Putamen (tissue), 1 donor: ENCODE measurements around the gene MARS1.

ENCODE experiments used
- DNase-seq: peaks from one replicate; pipeline ENCODE4 v3.0.0-alpha.2; 2016; ENCODE audit warnings: low spot score

The MARS1 gene

DNA sequence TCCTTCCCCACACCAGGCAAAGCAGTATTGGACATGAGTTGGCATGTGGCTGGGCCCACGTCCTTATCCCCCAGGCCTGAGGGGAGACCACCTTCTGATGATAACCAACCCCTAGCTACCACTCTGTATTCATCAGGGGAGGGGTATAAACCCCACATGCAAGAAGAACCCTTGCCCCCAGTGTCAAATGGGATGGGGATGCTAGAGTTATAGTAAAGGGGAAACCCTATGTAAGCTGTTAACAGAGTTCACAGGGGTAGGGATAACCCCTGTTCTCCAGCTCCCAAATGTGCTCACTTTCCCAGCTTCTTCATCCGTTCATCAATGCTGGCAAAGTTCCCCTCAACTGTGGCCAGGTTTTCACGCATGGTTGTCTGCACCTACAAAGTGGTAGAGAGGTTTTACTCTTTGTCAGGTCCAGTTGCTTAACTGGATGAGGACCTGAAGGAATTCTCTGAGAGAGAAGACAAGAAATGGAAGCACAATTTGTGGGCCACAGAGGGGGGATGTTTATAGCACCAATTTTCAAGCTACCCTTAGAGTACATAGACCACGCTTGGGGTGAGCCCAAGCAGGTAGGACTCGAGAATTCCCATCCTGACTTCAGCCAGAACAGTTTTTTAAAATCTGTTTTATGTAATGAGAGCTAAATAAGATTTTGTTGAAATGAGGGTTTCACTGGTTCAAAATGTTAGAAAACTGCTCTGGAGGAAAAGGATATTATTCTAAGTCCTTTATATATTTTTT is 42.7 kb downstream of the MARS1 start:
- no peak for DNase-seq

DNA sequence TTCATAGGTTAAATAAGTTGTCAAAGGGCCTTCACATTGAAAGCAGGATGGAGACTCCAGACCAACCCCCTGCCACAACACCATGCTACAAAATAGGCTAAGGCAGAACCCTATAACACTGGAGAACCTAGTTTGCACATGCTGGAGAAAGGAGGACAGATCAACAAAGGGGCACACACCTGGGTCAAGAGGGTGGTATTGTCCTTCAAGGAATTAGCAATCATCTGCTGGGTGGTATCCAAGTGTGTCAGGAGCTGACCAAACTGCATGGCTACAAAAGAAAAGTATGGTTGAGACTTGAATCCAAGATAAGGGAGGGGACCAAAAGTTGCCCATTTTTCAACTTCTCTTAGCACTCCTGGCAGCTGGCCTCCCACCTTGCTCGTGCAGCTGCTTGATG is 44.0 kb downstream of the MARS1 start:
- DNase-seq: no peak

GRCh38 chr12:57533108-57533507 is 45.2 kb downstream of the MARS1 start:
- peak; percentile 50 for DNase-seq

GRCh38 chr12:57534250-57534649 is 46.4 kb downstream of the MARS1 start:
- DNase-seq: no peak

- no peak for DNase-seq
Observed at GRCh38 chr12:57534991-57535543, 47.2 kb downstream of the MARS1 start.

- no peak for DNase-seq
Observed at GRCh38 chr12:57535764-57536596, 48.1 kb downstream of the MARS1 start.

GRCh38 chr12:57536597-57536942 is 48.7 kb downstream of the MARS1 start:
- DNase-seq: peak; percentile 78

DNA sequence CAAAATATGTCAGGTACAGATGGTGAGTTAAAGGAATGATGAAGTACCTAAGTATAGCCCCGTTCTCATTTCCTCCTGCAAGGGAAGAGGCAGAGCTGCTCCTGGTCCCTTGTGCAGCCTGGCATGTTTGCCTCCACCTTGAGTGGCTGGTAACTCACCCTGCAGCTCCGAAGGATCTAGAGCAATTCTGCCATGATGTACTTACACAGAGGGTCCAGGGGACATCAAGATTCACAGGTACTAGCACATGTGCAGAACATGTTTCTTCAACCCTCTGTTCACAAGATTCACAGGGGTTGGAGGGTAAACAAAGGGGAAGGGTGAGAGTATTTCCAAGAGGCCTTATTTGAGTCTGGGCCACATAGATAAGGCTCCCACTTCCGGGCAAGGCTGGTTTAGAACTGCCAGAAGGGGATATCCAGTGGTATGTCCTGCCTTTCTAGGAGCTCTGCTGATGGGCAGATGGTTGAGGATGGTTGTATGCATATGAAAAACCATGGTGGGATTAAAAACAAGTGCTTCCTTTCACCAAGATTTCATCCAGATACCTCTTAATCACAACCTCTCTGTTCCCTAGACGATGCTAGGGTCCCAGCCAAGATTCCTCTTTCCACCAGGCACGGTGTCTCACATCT is 51.4 kb downstream of the MARS1 start:
- no peak for DNase-seq

DNA sequence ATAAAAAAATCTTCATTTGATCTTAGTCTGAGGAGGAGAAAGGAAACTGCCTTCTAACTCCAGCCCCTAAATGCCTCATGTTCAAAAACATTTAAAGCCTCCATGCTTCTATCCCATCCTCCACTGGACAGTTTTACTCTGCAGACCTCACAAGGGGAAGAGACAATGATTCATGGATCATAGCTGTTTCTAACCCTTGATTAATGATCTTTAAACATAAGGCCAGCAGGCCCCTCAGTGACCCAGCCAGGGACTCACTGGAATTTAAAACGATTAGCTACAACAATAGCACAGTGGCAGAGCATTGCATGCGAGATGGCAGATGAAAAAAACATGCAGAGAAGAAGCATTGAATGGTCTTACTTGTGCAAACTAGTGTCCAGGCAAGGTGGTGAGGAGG is 53.1 kb downstream of the MARS1 start:
- no peak for DNase-seq

- no peak for DNase-seq
Observed at GRCh38 chr12:57541717-57542116, 53.8 kb downstream of the MARS1 start.

DNA sequence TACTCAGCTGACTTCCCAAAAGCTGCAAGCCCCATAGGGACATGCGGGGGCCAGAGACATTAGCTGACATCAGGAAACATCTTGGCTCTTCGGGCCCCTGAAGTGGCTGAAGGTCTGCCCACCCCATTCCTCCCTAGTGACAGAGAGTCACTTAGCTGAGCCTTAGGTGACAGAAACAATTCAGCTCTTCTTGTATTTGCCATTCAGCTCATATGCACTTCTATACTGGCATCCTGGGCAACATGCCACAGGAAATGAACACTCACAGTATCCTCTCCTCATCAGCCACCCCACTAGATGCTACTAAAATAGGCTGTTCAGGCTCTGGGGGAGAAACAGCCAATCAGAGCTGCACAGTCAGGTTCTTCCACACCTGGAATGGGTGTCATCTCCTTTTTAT is 55.7 kb downstream of the MARS1 start:
- DNase-seq: no peak

GRCh38 chr12:57545809-57546437 is 58.1 kb downstream of the MARS1 start:
- no peak for DNase-seq

GRCh38 chr12:57546438-57547287 is 58.8 kb downstream of the MARS1 start, which contains the start of gene DCTN2:
DCTN2 (minus strand) TSS chr12:57547192; CDS start chr12:57547063, 129 bp downstream.
- peak; percentile 96 for DNase-seq

- no peak for DNase-seq
Observed at GRCh38 chr12:57547288-57548012, 59.6 kb downstream of the MARS1 start.

GRCh38 chr12:57548013-57548315 is 60.1 kb downstream of the MARS1 start:
- DNase-seq: no peak

DNA sequence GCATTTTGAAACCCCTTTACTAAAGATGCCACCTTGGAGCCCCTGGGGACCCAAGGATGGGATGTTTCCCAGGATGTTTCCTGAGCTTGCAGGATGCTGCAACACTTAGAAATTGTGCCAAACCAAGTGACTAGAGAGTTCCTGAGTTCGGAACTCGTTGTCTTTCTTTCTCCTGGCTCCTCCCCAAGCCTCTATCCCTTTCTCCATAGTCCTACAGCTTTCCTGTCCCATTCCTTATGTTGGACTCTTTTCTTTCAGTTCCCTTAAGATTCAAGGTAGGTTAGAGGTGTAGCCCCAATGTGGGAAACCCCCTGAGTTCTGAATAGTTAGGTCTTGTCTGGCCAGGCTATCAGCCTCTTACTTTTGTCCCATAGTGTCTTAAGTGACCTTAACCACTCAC is 60.6 kb downstream of the MARS1 start:
- DNase-seq: no peak

GRCh38 chr12:57549203-57549908 is 61.5 kb downstream of the MARS1 start:
- DNase-seq: no peak

DNA sequence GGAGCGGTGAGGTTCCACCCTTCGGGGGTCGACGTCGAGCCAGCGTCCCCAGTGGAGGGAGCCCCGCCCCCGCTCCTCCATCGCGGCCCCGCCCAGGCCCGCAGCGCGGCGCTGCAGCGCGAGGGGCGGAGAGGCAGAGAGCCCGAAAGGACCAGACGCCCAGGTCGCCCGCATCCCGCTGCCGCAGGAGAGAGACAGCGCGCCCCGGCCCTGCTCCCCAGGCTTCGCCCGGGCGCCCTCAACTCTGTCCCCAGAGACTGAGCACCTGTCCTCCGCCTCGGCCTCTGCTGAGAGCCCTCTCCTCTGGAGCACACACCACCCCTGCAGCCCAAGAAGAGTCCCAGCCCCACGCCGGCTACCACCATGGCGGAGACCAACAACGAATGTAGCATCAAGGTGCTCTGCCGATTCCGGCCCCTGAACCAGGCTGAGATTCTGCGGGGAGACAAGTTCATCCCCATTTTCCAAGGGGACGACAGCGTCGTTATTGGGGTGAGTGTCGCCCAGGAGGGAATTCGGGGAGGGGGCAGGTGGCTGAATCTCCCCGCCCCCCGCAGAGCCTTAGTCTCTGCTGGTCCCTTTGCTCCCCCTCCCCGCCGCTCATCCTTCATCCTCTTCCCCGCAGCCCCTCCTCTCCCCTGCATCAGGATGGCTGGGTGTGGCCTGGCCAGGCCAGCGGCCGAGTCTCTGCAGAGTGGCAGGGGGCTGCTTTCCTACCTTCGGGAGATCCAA is 62.2 kb downstream of the MARS1 start, which contains the start of gene KIF5A:
KIF5A (plus strand) TSS at position 136 of the 732 bp plus-strand sequence; CDS start at position 364, 228 bp downstream.
- no peak for DNase-seq
